Sigmoid colon (tissue), 7 donors: Measurements from ENCODE around the gene IMMP2L. TPM values are rescaled to one million over a fixed set of nuclear protein-coding genes. Genes with fewer than 3 reads are reported as not detected.

Experiments used
- DNase-seq: peaks from one replicate; pipeline ENCODE4 v3.0.0-alpha.2; 2019
- H3K27ac ChIP-seq, 4 donors: fragments of 200-600 bp; sonication (generic); one replicate each; pipeline ENCODE4 v1.5.1; 2016 to 2019; ENCODE audit warnings: mild to moderate bottlenecking in 1 of 4
- H3K27me3 ChIP-seq, 3 donors: fragments of 200-600 bp; sonication (generic); one replicate each; pipeline ENCODE4 v1.5.1; 2019; ENCODE audit warnings: mild to moderate bottlenecking in 1 of 3
- H3K36me3 ChIP-seq, 4 donors: fragments of 200-600 bp; sonication (generic); one replicate each; pipeline ENCODE4 v1.5.1; 2016 to 2019
- H3K4me1 ChIP-seq, 4 donors: fragments of 200-600 bp; sonication (generic); one replicate each; pipeline ENCODE4 v1.5.1; 2017 to 2019
- H3K4me3 ChIP-seq, 4 donors: fragments of 200-600 bp; sonication (generic); one replicate each; pipeline ENCODE4 v1.5.1; 2017 to 2019; ENCODE audit warnings: mild to moderate bottlenecking in 2 of 4, moderate library complexity in 1 of 4
- H3K9me3 ChIP-seq, 4 donors: fragments of 200-600 bp in 3 of 4; sonication (generic) in 3 of 4; one replicate each; pipeline versions ENCODE4 v1.5.1 to v1.6.1; 2013 to 2019
- EP300 ChIP-seq, 4 donors: sonication (generic); formaldehyde crosslinking; IDR thresholded peaks; one replicate each; pipeline ENCODE4 v1.6.1; 2017; ENCODE audit warnings: antibody characterized with exemption in 4 of 4
- POLR2A ChIP-seq, 2 donors: fragments of 450-650 bp; IDR thresholded peaks; one replicate each; pipeline ENCODE4 v1.6.1; 2016; ENCODE audit warnings: antibody characterized with exemption in 2 of 2, mild to moderate bottlenecking in 2 of 2, moderate library complexity in 2 of 2
- POLR2AphosphoS5 ChIP-seq, 4 donors: sonication (generic); formaldehyde crosslinking; IDR thresholded peaks; one replicate each; pipeline ENCODE4 v1.6.1; 2017; ENCODE audit warnings: antibody characterized with exemption in 4 of 4
- WGBS, 2 donors: extraction: QIAGEN DNeasy Blood & Tissue Kit; methylation state at CpG; one replicate each; pipeline ENCODE4 v1.1.7; 2013; 5-methylcytosine and 5-hydroxymethylcytosine counted together
- intact Hi-C: fragments of 100-400 bp; cut with DNase I; formaldehyde crosslinking; loops from one replicate; pipeline ENCODE4 v1.15.1; 2023
- polyA plus RNA-seq, 3 donors: library from polyadenylated mRNA; stranded (reverse); fragments of 200-250 nt; gene quantifications; one replicate each; pipeline ENCODE4 v1.2.3, GENCODE V29; 2013
- total RNA-seq, 4 donors: library from RNA; depleted of rRNA; stranded (reverse); fragments of >200 nt; gene quantifications; one replicate each; pipeline ENCODE4 v1.1.0, GENCODE V29; 2016
- TF ChIP-seq, protein P1 (sequence below), 4 experiments: fragments of 450-650 bp in 3 of 4; fragments of 200-600 bp in 1 of 4; IDR thresholded peaks; one replicate each; pipeline ENCODE4 v1.5.1; 2016 to 2019; ENCODE audit warnings: antibody characterized with exemption in 4 of 4, mild to moderate bottlenecking in 3 of 4, moderate library complexity in 2 of 4
- donor health status: healthy with polysubstance abuse.
- donor health status: Bipolar disorder and iron deficiency.
- donor health status: healthy.

The IMMP2L gene
- total and polyA plus RNA-seq, 7 donors, result 2.5 to 57.9 (median 18.5) TPM

DNA sequence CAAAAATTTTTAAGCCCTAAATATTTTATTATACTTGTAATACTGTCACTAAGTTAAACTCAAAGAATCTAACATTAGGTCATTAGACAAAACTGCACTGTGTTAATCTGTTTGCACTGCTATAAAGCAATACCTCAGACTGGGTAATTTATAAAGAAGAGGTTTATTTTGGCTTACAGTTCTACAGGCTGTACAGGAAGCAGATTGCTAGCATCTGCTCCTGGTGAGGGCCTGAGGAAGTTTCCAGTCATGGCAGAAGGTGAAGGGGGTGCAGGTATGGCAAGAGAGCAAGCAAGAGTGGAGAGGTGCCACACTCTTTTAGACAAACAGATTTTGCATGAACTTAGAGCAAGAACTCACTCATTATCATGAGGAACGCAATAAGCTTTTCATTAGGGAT is 125.7 kb downstream of the IMMP2L start:
- no peak overlapping the region for H3K27ac ChIP-seq
- H3K27me3 ChIP-seq, result no peaks in the 10 kb centered on the region
- WGBS, 2 donors, result 96 to 98% methylated on average over 1 of the region's 1 CpG
- DNase-seq, result no peak
- H3K4me3 ChIP-seq, result no peak overlapping the region
- TF ChIP-seq, protein P1, sequence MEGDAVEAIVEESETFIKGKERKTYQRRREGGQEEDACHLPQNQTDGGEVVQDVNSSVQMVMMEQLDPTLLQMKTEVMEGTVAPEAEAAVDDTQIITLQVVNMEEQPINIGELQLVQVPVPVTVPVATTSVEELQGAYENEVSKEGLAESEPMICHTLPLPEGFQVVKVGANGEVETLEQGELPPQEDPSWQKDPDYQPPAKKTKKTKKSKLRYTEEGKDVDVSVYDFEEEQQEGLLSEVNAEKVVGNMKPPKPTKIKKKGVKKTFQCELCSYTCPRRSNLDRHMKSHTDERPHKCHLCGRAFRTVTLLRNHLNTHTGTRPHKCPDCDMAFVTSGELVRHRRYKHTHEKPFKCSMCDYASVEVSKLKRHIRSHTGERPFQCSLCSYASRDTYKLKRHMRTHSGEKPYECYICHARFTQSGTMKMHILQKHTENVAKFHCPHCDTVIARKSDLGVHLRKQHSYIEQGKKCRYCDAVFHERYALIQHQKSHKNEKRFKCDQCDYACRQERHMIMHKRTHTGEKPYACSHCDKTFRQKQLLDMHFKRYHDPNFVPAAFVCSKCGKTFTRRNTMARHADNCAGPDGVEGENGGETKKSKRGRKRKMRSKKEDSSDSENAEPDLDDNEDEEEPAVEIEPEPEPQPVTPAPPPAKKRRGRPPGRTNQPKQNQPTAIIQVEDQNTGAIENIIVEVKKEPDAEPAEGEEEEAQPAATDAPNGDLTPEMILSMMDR (IDR thresholded peaks at IDR 0.05), result no peak
- TF ChIP-seq POLR2A (IDR thresholded peaks at IDR 0.05) (no peak), EP300 (IDR thresholded peaks at IDR 0.05) (no peak), POLR2AphosphoS5 (IDR thresholded peaks at IDR 0.05) (no peak)
- no peaks in the 10 kb centered on the region for H3K4me1 ChIP-seq
- peaks cover 0 to 4% (median 0%) of the 10 kb centered on the region in 4 donors for H3K9me3 ChIP-seq
- no peaks in the 10 kb centered on the region for H3K36me3 ChIP-seq
- intact Hi-C loops, result no loop called here

DNA sequence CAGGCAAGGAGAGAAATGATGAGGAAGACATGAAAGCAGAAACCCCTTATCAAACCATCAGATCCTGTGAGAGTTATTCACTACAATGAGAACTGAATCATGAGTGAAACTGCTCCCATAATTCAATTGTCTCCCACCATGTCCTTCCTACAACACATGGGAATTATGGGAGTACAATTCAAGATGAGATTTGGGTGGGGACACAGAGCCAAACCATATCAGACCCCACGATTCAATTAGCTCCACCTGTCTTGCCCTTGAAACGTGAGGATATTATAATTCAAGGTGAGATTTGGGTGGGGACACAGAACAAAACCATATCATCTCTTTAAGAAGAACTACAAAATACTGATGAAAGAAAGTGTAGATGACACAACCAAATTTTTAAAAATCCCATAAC is 128.9 kb downstream of the IMMP2L start:
- WGBS, 2 donors, result 84 to 88% methylated on average over 2 of the region's 2 CpGs
- Histone ChIP-seq H3K27me3 (no peaks in the 10 kb centered on the region), H3K36me3 (no peaks in the 10 kb centered on the region), H3K4me1 (no peaks in the 10 kb centered on the region), H3K9me3 (peaks cover 0 to 2% (median 0%) of the 10 kb centered on the region in 4 donors), H3K4me3 (no peak overlapping the region), H3K27ac (no peak overlapping the region)
- intact Hi-C loops, result no loop called here
- DNase-seq, result no peak
- TF ChIP-seq, protein P1 (IDR thresholded peaks at IDR 0.05), result no peak
- TF ChIP-seq POLR2A (IDR thresholded peaks at IDR 0.05) (no peak), POLR2AphosphoS5 (IDR thresholded peaks at IDR 0.05) (no peak), EP300 (IDR thresholded peaks at IDR 0.05) (no peak)

DNA sequence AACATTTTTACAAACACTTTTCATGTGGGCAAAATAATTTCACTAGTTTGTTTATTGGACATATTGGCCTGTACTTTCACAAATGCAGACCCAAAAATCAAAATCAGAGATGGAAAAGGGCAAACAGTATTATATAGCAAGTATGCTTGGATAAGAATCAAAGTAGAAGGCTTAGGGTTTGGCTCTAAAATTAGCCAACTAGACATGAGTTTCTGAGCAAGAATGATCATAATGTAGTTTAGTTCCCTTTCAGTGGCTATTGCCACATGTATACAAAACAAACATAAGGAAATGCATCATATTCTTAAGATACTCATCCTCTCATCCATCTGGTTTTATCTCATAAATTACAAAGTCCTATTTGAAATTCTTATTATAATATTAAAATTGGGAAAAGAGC is 132.5 kb downstream of the IMMP2L start:
- Histone ChIP-seq H3K9me3 (peaks cover 0 to 2% (median 0%) of the 10 kb centered on the region in 4 donors), H3K4me3 (no peak overlapping the region), H3K27me3 (no peaks in the 10 kb centered on the region), H3K27ac (no peak overlapping the region), H3K4me1 (no peaks in the 10 kb centered on the region), H3K36me3 (no peaks in the 10 kb centered on the region)
- intact Hi-C loops, result no loop called here
- TF ChIP-seq POLR2AphosphoS5 (IDR thresholded peaks at IDR 0.05) (no peak), POLR2A (IDR thresholded peaks at IDR 0.05) (no peak)
- no peak for DNase-seq

DNA sequence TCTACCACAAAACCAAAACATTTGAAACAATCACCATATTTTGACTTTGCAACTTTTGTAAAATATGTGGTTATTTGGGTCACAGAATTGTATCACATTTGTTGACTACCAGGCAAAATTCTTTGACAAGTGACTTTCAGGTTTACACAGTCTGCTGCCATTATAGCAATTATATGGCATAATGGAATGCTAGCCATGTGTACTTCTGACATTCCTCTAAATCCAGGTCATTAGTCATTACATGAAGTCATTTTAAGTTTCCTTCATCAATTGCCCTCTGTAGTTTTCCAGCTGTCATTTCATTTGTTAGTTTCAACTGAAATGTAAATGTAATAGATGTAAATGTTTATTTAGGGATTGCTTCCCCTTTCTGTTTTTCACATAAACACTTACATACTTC is 137.5 kb downstream of the IMMP2L start:
- no peaks in the 10 kb centered on the region for H3K9me3 ChIP-seq
- no peak overlapping the region for H3K27ac ChIP-seq
- H3K36me3 ChIP-seq, result no peaks in the 10 kb centered on the region
- TF ChIP-seq EP300 (IDR thresholded peaks at IDR 0.05) (no peak), POLR2A (IDR thresholded peaks at IDR 0.05) (no peak), POLR2AphosphoS5 (IDR thresholded peaks at IDR 0.05) (no peak)
- TF ChIP-seq, protein P1 (IDR thresholded peaks at IDR 0.05), result no peak
- H3K27me3 ChIP-seq, result no peaks in the 10 kb centered on the region
- no peaks in the 10 kb centered on the region for H3K4me1 ChIP-seq
- H3K4me3 ChIP-seq, result no peak overlapping the region
- DNase-seq, result no peak
- intact Hi-C loops, result no loop called here

DNA sequence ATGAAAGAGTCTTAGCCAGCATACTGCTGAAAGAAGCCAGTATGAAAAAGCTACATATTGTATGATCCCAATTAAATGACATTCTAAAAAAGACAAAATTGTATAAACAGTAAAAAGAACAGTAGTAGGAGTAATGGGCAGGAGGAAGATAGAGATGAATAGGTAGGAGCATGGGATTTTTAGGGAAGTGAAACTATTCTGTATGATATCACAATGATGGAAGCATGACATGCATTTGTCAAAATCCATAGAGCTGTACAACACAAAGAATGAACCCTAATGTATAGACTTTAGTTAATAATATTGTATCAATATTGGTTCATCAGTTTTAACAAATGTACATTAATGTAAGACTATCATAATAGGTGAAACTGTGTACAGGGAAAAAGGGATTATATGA is 147.9 kb downstream of the IMMP2L start:
- Histone ChIP-seq H3K4me3 (no peak overlapping the region), H3K4me1 (peaks cover 0 to 5% (median 0%) of the 10 kb centered on the region in 4 donors), H3K27me3 (no peaks in the 10 kb centered on the region), H3K36me3 (no peaks in the 10 kb centered on the region), H3K27ac (no peak overlapping the region), H3K9me3 (no peaks in the 10 kb centered on the region)
- intact Hi-C loops, result no loop called here
- DNase-seq, result no peak
- no peak for TF ChIP-seq EP300 (IDR thresholded peaks at IDR 0.05)
- TF ChIP-seq POLR2A (IDR thresholded peaks at IDR 0.05), result no peak
- TF ChIP-seq, protein P1 (IDR thresholded peaks at IDR 0.05), result no peak
- TF ChIP-seq POLR2AphosphoS5 (IDR thresholded peaks at IDR 0.05), result no peak
